HEK293 (cell line): Measurements from ENCODE around the gene TRIM47.

ENCODE experiments used
- HOXD13 ChIP-seq: sonication (generic); formaldehyde crosslinking; IDR thresholded peaks from 2 replicates; pipeline ENCODE4 v1.8.0; 2022; ENCODE audit warnings: missing genetic modification reagents, borderline replicate concordance
- IKZF3 ChIP-seq: fragments of 450-650 bp; IDR thresholded peaks from 2 replicates; pipeline ENCODE4 v1.5.0; 2018; ENCODE audit warnings: missing biosample characterization, mild to moderate bottlenecking, missing genetic modification characterization, moderate library complexity
- YY1 ChIP-seq: fragments of 450-650 bp; formaldehyde crosslinking; IDR thresholded peaks from 2 replicates; pipeline ENCODE4 v1.5.1; 2018; ENCODE audit warnings: missing biosample characterization, missing genetic modification characterization
- ZBTB17 ChIP-seq: fragments of 450-650 bp; formaldehyde crosslinking; IDR thresholded peaks from 2 replicates; pipeline ENCODE4 v1.5.1; 2016; ENCODE audit warnings: missing biosample characterization, missing genetic modification characterization
- ZNF239 ChIP-seq: fragments of 450-650 bp; formaldehyde crosslinking; IDR thresholded peaks from 2 replicates; pipeline ENCODE4 v1.5.1; 2016; ENCODE audit warnings: missing biosample characterization, missing genetic modification characterization
- ZNF324 ChIP-seq: fragments of 450-650 bp; formaldehyde crosslinking; IDR thresholded peaks from 2 replicates; pipeline ENCODE4 v1.5.1; 2016; ENCODE audit warnings: missing biosample characterization, missing genetic modification characterization
- ZNF335 ChIP-seq: fragments of 450-650 bp; formaldehyde crosslinking; conservative IDR thresholded peaks from 2 replicates; pipeline ENCODE4 v1.5.1; 2016; ENCODE audit warnings: missing biosample characterization, missing genetic modification characterization
- ZNF621 ChIP-seq: fragments of 450-650 bp; formaldehyde crosslinking; IDR thresholded peaks from 2 replicates; pipeline ENCODE4 v1.5.1; 2017; ENCODE audit warnings: missing biosample characterization, missing genetic modification characterization
- ZNF629 ChIP-seq: fragments of 450-650 bp; formaldehyde crosslinking; IDR thresholded peaks from 2 replicates; pipeline ENCODE4 v1.5.1; 2017; ENCODE audit warnings: missing biosample characterization, missing genetic modification characterization
- ZNF660 ChIP-seq: fragments of 450-650 bp; IDR thresholded peaks from 2 replicates; pipeline ENCODE4 v1.5.1; 2018; ENCODE audit warnings: missing biosample characterization, mild to moderate bottlenecking, missing genetic modification characterization
- TF ChIP-seq, protein P1 (sequence below): fragments of 450-650 bp; formaldehyde crosslinking; IDR thresholded peaks from 2 replicates; pipeline ENCODE4 v1.5.1; 2016; ENCODE audit warnings: missing biosample characterization, missing genetic modification characterization
- TF ChIP-seq, protein P2 (sequence below): fragments of 450-650 bp; formaldehyde crosslinking; IDR thresholded peaks from 2 replicates; pipeline ENCODE4 v1.5.1; 2017; ENCODE audit warnings: missing biosample characterization, mild to moderate bottlenecking, missing genetic modification characterization, moderate library complexity
- TF ChIP-seq, protein P3 (sequence below): fragments of 450-650 bp; formaldehyde crosslinking; IDR thresholded peaks from 2 replicates; pipeline ENCODE4 v1.5.1; 2016; ENCODE audit warnings: missing biosample characterization, missing genetic modification characterization
- TF ChIP-seq, protein P4 (sequence below): fragments of 450-650 bp; formaldehyde crosslinking; conservative IDR thresholded peaks from 2 replicates; pipeline ENCODE4 v1.5.1; 2016; ENCODE audit warnings: low read depth, missing biosample characterization, missing genetic modification characterization

DNA sequence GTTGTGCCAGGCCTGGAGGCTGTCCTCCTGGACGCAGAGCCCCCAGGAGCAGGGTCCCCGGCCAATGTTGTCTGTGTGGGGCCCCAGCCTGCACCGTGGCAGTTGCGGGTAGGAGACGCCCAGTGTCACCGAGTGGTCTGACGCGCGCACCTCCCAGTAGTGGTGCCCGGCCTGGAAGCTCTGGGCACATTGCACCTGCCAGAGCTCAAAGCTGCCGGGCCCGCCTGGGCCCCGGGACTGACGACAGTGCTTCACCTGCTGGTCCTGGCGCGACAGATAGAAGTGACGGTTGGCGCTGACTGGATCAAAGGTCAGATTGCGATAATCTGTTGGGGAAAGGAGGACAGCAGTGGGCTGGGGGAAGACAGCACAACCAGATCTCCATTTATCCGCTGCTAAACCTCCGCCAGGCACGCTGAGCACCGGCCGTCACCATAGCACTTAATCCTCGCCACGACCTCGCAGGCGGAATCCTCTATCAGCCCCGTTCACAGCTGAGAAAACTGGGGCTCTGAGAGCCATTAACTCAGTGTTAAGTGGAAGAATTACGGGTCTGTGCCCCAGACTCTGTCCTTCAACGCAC lies 12.7 kb upstream of the TRIM47 start:
- no peak for TF ChIP-seq ZNF629 (tag by site-specific recombination)
- TF ChIP-seq IKZF3 (tag by site-specific recombination) = no peak
- no peak for TF ChIP-seq ZNF239
- no peak for TF ChIP-seq ZBTB17
- no peak for TF ChIP-seq YY1 (tag by site-specific recombination)
- TF ChIP-seq ZNF621 (tag by site-specific recombination) = no peak
- TF ChIP-seq, protein P1, sequence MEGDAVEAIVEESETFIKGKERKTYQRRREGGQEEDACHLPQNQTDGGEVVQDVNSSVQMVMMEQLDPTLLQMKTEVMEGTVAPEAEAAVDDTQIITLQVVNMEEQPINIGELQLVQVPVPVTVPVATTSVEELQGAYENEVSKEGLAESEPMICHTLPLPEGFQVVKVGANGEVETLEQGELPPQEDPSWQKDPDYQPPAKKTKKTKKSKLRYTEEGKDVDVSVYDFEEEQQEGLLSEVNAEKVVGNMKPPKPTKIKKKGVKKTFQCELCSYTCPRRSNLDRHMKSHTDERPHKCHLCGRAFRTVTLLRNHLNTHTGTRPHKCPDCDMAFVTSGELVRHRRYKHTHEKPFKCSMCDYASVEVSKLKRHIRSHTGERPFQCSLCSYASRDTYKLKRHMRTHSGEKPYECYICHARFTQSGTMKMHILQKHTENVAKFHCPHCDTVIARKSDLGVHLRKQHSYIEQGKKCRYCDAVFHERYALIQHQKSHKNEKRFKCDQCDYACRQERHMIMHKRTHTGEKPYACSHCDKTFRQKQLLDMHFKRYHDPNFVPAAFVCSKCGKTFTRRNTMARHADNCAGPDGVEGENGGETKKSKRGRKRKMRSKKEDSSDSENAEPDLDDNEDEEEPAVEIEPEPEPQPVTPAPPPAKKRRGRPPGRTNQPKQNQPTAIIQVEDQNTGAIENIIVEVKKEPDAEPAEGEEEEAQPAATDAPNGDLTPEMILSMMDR (tag by site-specific recombination) = no peak
- no peak for TF ChIP-seq ZNF324 (tag by site-specific recombination)
- TF ChIP-seq, protein P2, sequence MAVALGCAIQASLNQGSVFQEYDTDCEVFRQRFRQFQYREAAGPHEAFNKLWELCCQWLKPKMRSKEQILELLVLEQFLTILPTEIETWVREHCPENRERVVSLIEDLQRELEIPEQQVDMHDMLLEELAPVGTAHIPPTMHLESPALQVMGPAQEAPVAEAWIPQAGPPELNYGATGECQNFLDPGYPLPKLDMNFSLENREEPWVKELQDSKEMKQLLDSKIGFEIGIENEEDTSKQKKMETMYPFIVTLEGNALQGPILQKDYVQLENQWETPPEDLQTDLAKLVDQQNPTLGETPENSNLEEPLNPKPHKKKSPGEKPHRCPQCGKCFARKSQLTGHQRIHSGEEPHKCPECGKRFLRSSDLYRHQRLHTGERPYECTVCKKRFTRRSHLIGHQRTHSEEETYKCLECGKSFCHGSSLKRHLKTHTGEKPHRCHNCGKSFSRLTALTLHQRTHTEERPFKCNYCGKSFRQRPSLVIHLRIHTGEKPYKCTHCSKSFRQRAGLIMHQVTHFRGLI (tag by site-specific recombination) = no peak
- TF ChIP-seq HOXD13 (CRISPR knock-in tag) = no peak
- TF ChIP-seq, protein P3, sequence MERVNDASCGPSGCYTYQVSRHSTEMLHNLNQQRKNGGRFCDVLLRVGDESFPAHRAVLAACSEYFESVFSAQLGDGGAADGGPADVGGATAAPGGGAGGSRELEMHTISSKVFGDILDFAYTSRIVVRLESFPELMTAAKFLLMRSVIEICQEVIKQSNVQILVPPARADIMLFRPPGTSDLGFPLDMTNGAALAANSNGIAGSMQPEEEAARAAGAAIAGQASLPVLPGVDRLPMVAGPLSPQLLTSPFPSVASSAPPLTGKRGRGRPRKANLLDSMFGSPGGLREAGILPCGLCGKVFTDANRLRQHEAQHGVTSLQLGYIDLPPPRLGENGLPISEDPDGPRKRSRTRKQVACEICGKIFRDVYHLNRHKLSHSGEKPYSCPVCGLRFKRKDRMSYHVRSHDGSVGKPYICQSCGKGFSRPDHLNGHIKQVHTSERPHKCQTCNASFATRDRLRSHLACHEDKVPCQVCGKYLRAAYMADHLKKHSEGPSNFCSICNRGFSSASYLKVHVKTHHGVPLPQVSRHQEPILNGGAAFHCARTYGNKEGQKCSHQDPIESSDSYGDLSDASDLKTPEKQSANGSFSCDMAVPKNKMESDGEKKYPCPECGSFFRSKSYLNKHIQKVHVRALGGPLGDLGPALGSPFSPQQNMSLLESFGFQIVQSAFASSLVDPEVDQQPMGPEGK = no peak
- no peak for TF ChIP-seq ZNF660 (tag by site-specific recombination)
- TF ChIP-seq ZNF335 (tag by site-specific recombination) = no peak
- TF ChIP-seq, protein P4, sequence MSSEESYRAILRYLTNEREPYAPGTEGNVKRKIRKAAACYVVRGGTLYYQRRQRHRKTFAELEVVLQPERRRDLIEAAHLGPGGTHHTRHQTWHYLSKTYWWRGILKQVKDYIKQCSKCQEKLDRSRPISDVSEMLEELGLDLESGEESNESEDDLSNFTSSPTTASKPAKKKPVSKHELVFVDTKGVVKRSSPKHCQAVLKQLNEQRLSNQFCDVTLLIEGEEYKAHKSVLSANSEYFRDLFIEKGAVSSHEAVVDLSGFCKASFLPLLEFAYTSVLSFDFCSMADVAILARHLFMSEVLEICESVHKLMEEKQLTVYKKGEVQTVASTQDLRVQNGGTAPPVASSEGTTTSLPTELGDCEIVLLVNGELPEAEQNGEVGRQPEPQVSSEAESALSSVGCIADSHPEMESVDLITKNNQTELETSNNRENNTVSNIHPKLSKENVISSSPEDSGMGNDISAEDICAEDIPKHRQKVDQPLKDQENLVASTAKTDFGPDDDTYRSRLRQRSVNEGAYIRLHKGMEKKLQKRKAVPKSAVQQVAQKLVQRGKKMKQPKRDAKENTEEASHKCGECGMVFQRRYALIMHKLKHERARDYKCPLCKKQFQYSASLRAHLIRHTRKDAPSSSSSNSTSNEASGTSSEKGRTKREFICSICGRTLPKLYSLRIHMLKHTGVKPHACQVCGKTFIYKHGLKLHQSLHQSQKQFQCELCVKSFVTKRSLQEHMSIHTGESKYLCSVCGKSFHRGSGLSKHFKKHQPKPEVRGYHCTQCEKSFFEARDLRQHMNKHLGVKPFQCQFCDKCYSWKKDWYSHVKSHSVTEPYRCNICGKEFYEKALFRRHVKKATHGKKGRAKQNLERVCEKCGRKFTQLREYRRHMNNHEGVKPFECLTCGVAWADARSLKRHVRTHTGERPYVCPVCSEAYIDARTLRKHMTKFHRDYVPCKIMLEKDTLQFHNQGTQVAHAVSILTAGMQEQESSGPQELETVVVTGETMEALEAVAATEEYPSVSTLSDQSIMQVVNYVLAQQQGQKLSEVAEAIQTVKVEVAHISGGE (tag by site-specific recombination) = no peak
